ENCODE data around the gene SPAG16.

GRCh38 chr2:213253162-213253561, 31.1 kb upstream of the SPAG16 start:
- TF ChIP-seq, protein P1, sequence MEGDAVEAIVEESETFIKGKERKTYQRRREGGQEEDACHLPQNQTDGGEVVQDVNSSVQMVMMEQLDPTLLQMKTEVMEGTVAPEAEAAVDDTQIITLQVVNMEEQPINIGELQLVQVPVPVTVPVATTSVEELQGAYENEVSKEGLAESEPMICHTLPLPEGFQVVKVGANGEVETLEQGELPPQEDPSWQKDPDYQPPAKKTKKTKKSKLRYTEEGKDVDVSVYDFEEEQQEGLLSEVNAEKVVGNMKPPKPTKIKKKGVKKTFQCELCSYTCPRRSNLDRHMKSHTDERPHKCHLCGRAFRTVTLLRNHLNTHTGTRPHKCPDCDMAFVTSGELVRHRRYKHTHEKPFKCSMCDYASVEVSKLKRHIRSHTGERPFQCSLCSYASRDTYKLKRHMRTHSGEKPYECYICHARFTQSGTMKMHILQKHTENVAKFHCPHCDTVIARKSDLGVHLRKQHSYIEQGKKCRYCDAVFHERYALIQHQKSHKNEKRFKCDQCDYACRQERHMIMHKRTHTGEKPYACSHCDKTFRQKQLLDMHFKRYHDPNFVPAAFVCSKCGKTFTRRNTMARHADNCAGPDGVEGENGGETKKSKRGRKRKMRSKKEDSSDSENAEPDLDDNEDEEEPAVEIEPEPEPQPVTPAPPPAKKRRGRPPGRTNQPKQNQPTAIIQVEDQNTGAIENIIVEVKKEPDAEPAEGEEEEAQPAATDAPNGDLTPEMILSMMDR (IDR thresholded peaks at IDR 0.05): no peak
- TF ChIP-seq POLR2A (IDR thresholded peaks at IDR 0.05): no peak

Data from heart left ventricle (tissue), 13 donors.